Brain microvascular endothelial cell (primary cell): ENCODE measurements around the gene ROBO1.

Experiments used
- DNase-seq: peaks from one replicate; pipeline ENCODE4 v3.0.0-alpha.2; 2020
- H3K27ac ChIP-seq: fragments of 250-450 bp; sonication (Bioruptor Pico); 2 replicates; pipeline ENCODE4 v1.5.1; 2020; ENCODE audit warnings: mild to moderate bottlenecking, moderate library complexity
- H3K27me3 ChIP-seq: fragments of 250-450 bp; sonication (Bioruptor Pico); replicated peaks from 2 replicates; pipeline ENCODE4 v1.5.1; 2020; ENCODE audit warnings: mild to moderate bottlenecking
- H3K36me3 ChIP-seq: fragments of 250-450 bp; sonication (Bioruptor Pico); replicated peaks from 2 replicates; pipeline ENCODE4 v1.5.1; 2020; ENCODE audit warnings: mild to moderate bottlenecking
- H3K4me3 ChIP-seq: 2 replicates; pipeline ENCODE4 v1.5.1; 2011; ENCODE audit warnings: low read depth, mild to moderate bottlenecking, control low read depth, low read length, moderate library complexity
- in situ Hi-C: cut with HindIII; loops from 2 replicates; pipeline ENCODE4 v1.10.0; 2017; ENCODE audit warnings: low sequenced_read_pairs, low pct_ligation_motif_present
- TF ChIP-seq, protein P1 (sequence below): IDR thresholded peaks from 2 replicates; pipeline ENCODE4 v1.5.1; 2011; ENCODE audit warnings: low read depth, mild to moderate bottlenecking, moderate library complexity, low read length, control low read depth, inconsistent platforms; ENCODE audit errors: missing control alignments

ROBO1 gene

DNA sequence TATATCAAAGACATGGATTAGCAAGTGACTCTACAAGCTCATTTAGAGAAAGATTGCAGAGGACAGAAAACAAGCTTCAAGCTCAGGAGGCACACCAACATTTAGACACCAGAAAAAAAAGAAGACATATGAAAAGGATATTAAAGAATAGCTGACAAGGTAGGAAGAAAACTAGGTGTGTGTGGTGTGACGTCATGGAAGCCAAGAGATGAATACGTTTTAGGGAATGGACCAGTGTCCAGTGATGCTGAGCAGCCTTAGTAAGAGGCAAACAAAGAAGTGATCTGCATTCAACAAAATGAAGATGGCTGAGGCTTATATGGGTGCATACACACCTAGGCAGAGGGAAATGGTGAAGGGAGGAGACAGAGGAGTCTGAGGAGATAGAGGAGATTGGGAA lies 377.4 kb downstream of the ROBO1 start:
- in situ Hi-C loops, result no loop called here

GRCh38 chr3:79385211-79385610 lies 382.6 kb downstream of the ROBO1 start:
- Histone ChIP-seq H3K27me3 (no peaks in the 10 kb centered on the region), H3K27ac (no peak overlapping the region), H3K4me3 (no peak overlapping the region), H3K36me3 (no peaks in the 10 kb centered on the region)
- in situ Hi-C loops, result no loop called here
- TF ChIP-seq, protein P1, sequence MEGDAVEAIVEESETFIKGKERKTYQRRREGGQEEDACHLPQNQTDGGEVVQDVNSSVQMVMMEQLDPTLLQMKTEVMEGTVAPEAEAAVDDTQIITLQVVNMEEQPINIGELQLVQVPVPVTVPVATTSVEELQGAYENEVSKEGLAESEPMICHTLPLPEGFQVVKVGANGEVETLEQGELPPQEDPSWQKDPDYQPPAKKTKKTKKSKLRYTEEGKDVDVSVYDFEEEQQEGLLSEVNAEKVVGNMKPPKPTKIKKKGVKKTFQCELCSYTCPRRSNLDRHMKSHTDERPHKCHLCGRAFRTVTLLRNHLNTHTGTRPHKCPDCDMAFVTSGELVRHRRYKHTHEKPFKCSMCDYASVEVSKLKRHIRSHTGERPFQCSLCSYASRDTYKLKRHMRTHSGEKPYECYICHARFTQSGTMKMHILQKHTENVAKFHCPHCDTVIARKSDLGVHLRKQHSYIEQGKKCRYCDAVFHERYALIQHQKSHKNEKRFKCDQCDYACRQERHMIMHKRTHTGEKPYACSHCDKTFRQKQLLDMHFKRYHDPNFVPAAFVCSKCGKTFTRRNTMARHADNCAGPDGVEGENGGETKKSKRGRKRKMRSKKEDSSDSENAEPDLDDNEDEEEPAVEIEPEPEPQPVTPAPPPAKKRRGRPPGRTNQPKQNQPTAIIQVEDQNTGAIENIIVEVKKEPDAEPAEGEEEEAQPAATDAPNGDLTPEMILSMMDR, result no peak
- no peak for DNase-seq

More for the DNA sequence above, 377.4 kb downstream of the ROBO1 start:
- no peak for DNase-seq
- TF ChIP-seq, protein P1, result no peak
- Histone ChIP-seq H3K36me3 (no peaks in the 10 kb centered on the region), H3K27ac (no peak overlapping the region), H3K4me3 (no peak overlapping the region), H3K27me3 (no peaks in the 10 kb centered on the region)

DNA sequence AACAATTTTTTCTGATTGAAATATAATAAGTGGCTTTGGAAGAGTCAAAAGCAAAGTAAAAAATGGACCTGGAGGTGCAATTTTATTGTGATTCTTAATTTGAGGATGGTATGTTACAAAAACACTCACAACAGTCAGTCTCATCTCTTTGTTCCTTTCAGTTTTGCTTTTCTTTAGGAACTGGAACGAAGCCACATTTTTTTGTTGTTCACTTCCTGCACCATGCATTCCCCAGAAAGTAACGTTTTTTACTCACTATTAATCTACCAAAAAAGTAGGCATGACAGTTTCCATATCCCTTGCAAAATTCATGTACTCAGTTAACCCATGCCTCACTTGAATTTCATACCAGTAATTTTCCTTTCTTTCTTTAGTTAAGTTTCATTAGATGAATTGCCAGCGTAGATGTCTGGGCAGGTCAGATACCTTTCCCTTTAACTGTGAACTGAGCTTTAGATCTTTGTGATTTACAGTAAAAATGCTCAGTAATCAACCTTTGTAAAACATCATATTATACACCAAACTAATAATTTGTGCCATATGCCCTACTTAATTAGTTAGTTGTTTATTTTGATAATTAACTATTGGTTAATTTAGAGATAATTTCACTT lies 384.3 kb downstream of the ROBO1 start:
- TF ChIP-seq, protein P1, result no peak

GRCh38 chr3:79380581-79380980 lies 387.2 kb downstream of the ROBO1 start:
- no peak for DNase-seq
- no peaks in the 10 kb centered on the region for H3K36me3 ChIP-seq
- in situ Hi-C loops, result no loop called here

More for the DNA sequence above, 384.3 kb downstream of the ROBO1 start:
- Histone ChIP-seq H3K27ac (no peak overlapping the region), H3K27me3 (no peaks in the 10 kb centered on the region), H3K4me3 (no peak overlapping the region), H3K36me3 (no peaks in the 10 kb centered on the region)
- DNase-seq, result peak; percentile 29
- in situ Hi-C loops, result no loop called here

GRCh38 chr3:79378064-79378463 lies 389.7 kb downstream of the ROBO1 start:
- TF ChIP-seq, protein P1, result no peak
- Histone ChIP-seq H3K4me3 (no peak overlapping the region), H3K27me3 (no peaks in the 10 kb centered on the region), H3K36me3 (no peaks in the 10 kb centered on the region), H3K27ac (no peak overlapping the region)
- DNase-seq, result no peak
- in situ Hi-C loops, result no loop called here

More at GRCh38 chr3:79380581-79380980, 387.2 kb downstream of the ROBO1 start:
- Histone ChIP-seq H3K27me3 (no peaks in the 10 kb centered on the region), H3K4me3 (no peak overlapping the region), H3K27ac (no peak overlapping the region)
- TF ChIP-seq, protein P1, result no peak

GRCh38 chr3:79369306-79369705 lies 398.5 kb downstream of the ROBO1 start:
- no peaks in the 10 kb centered on the region for H3K36me3 ChIP-seq
- H3K4me3 ChIP-seq, result no peak overlapping the region
- H3K27me3 ChIP-seq, result no peaks in the 10 kb centered on the region
- no peak overlapping the region for H3K27ac ChIP-seq
- TF ChIP-seq, protein P1, result peak; percentile 47
- in situ Hi-C loops, result no loop called here
- no peak for DNase-seq
